HPDE6-E6E7 (cell line): ENCODE results near the gene NEURL2.
"Not testable (repeated sequence)": the region's sequence is repeated elsewhere in the genome, so short reads cannot be mapped to it uniquely, and the experiment has no call there.

ENCODE experiments used
- DNase-seq: peaks from one replicate; pipeline ENCODE4 v3.0.0; 2011; ENCODE audit warnings: missing footprints; ENCODE audit errors: extremely low spot score

Gene NEURL2

DNA sequence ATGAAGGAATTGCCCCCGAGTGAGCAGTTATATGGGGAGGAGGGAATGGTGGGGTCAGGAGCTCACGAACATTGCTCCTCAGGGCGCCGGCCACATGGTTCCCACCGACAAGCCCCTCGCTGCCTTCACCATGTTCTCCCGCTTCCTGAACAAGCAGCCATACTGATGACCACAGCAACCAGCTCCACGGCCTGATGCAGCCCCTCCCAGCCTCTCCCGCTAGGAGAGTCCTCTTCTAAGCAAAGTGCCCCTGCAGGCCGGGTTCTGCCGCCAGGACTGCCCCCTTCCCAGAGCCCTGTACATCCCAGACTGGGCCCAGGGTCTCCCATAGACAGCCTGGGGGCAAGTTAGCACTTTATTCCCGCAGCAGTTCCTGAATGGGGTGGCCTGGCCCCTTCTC is 7.3 kb upstream of the NEURL2 start:
- no peak for DNase-seq

DNA sequence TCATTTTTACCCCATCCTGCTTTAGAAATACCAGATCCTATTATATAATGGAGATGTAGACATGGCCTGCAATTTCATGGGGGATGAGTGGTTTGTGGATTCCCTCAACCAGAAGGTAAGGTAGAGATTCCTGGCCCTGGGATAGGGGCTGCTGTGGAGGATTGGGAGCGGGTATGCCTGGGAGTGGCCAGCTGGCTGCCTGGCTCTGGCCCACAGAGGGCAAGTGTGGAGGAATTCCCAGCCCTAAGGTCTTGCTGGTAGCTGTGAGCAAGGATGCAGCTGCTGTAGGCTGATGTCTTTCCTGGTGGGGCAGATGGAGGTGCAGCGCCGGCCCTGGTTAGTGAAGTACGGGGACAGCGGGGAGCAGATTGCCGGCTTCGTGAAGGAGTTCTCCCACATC is 6.7 kb upstream of the NEURL2 start:
- DNase-seq = no peak

DNA sequence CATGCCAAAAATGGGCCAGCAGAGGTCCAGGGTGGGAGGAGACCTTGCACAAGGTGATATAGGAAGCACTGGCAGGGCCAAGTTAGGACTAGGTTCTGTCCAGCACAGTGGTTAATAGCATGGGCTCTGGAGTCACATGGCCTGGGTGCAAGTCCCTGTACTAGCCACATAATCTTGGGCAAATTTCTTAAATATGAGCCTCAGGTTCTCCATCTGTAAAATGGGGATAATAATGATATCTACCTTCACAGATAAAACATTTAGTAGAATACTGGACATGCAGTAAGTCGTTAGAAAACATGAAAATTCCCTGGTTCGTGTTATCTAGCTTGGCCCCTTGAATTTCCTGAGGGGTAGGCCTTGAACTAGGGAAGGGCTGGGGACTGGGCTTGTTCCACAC is 6.3 kb upstream of the NEURL2 start:
- no peak for DNase-seq

DNA sequence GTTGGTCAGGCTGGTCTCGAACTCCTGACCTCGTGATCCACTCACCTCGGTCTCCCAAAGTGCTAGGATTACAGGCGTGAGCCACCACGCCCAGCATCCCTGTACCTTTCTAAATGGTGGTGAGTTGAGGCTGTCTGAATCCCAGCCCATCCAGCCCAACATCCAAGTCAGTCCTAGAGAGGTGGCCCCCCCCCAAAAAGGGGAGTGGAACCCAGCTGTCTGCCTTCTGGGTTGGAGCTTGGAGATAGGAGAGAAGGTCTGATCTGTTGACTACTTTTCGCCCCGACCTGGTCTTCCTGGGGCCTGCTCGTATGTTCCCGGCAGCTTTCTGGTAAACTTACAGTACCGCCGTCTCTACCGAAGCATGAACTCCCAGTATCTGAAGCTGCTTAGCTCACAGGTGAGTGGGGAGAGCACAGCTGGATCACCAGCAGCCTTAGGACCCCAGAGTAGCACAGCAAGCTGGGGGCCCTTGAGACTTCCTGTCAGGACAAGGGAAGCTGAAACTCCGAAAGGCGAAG is 5.7 kb upstream of the NEURL2 start:
- DNase-seq = no peak

DNA sequence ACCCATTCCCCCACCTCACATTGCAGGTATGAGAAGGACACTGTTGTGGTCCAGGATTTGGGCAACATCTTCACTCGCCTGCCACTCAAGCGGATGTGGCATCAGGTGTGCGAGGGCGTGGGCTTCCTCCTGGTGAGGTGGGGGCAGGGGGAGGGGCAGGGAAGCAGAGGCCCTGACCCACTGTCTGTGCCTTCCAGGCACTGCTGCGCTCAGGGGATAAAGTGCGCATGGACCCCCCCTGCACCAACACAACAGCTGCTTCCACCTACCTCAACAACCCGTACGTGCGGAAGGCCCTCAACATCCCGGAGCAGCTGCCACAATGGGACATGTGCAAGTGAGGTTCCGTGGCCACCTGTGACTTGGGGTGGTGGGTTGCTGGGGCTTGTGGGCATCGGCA is 3.8 kb upstream of the NEURL2 start:
- no peak for DNase-seq

DNA sequence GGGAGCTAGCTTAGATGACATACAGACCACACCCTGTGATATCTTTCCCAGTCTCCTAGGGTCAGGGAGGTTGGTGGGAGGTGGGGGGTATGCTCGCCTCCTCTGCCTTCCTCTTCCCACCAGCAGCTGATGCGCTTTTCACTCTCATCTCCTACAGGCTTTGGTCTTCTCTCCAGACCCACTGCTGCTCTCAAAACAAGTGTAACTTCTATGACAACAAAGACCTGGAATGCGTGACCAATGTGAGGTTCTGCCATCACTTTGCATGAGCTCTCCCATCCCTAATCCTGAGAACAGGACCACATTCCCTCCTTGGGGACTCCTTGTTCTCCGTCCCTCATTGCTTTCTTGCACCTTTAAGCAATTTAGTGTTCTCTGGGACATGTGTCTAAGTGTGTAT is 2.8 kb upstream of the NEURL2 start:
- no peak for DNase-seq

DNA sequence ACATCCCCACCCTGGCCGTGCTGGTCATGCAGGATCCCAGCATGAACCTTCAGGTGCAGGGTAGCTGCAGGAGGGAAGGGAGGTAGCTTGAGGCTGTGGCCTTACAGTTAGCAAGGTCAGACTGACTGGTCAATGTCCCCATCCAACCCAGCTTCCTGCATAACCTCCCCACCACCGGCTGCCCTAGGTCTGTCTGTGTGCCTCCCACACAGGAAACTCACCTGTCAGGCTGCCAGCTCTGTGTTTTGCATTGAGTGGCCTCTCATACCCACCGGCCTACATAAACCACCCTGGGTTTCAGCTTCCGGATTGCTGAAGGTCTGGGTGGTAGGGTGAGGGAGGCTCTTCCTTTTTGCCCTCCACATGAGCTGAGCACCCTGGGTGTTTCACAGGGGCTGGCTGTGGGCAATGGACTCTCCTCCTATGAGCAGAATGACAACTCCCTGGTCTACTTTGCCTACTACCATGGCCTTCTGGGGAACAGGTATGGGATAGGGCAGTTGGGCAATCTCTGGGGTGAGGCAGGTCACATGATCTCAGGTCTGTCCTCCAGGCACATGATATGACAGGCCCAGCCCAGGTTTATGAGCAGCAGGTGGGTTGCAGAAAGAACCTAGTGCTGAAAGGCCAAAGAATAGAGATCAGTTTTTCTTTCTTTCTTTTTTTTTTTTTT is 2.0 kb upstream of the NEURL2 start:
- peak; percentile 54 for DNase-seq

DNA sequence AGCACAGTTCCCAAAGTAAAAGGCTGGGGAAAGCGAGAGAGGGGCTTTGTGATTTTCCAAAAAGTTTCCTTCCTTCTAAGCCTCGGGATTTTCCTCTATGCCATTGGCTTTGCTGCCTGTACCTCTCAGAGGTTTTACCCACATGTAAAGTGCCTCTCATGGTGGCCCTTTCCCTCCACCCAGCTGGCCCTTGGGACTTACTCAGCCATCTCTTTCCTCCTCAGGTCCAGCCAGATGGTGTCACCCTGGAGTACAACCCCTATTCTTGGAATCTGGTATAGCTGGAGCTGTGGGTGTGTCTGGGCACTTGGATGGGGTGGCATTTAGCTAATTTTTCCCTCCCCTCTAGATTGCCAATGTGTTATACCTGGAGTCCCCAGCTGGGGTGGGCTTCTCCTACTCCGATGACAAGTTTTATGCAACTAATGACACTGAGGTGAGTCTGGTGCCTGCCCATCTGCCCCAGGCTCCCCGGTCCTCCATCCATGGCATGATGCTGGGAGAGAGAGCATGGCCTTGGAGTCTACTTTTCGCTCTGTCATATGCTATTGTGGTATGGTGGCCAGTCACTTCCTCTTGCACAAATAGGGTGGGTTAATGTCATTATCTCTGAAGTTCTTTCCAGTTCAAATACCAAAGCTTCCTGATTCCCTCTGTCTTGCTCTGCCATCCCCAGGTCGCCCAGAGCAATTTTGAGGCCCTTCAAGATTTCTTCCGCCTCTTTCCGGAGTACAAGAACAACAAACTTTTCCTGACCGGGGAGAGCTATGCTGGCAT is 1.2 kb upstream of the NEURL2 start:
- DNase-seq = peak; percentile 69

DNA sequence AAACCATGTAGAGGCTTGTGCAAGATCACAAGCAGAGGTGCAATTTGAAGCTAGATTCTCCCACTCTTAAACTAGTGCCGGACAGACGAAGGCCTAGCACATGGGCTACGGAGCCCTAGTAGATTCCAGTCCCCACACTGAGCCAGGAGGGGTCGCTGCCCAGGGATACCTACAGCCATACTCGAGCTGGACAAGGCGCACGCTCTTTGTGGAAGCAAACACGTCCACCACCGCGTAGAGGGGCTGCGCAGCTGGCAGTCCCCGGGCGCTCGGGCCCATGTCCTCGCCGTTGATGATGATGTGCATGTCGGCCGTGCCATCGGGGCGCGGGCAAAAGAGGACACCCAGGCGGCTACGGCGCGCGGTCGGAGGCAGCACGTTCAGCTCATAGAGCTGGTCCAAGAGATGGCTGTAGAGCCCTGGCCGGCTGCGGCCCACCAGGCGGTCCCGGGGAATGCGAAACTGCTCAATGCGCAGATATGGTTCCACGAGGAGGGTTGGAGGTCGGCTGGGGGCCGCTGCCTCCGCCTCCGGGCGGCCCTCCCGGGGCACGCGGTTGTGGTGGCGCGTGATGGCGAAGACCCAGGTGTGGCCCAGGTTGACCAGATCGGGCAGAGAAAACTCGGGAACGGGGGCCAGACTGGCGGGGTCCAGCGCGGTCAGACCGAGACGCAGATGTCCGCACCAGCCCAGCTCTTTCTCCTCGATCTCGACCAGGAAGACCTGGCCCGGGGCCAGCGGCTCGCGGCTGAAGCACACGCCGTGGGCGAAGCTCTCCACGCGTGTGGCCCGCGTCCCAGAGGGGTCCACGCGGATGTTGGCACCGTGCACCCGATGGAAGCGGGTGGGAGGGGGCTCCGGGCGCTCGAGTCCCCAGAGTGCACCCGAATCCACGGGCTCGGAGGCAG is 677 bp downstream of the NEURL2 start:
- peak; percentile 53 for DNase-seq

DNA sequence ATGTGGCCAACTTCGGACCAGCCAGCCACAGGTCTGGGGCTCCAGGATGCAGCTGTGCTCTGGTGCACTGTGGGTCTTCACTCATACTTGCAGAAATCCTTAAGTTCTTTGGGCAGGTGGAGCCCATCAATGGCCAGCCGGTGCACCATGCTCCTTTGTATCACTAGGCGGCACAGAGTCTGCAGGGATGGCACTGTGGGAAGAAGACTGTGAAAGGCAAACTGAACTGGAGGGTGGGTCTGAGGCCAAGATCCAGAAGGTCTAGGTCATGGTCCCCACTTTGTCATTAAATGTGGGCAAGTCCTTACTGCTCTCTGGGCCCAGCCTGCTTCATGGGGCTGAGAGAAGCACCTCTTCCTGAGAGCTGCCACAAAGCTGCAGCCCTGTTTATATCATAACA is 2.3 kb downstream of the NEURL2 start:
- no peak for DNase-seq

DNA sequence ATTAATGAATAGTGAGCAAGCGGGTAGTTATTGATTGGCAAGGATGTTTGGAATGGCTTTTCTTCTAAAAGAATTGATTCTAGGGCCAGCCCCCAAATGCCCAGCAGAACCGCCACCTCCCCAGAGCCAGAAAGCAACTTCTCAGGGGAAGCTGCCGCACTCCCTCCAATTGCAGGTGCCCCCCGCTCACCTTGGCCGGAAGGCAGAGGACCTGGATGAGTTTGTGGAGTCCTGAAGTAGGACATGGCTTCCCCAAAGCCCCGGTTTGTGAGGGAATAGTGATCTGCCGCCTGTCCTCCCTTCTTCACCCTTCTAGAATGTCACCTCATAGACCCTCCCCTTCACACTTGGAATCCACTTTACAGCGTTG is 3.7 kb downstream of the NEURL2 start, which contains the start of gene SPATA25:
SPATA25 (minus strand) TSS at position 277 of the 370 bp plus-strand sequence; CDS start at position 245, 32 bp downstream.
- DNase-seq = no peak

DNA sequence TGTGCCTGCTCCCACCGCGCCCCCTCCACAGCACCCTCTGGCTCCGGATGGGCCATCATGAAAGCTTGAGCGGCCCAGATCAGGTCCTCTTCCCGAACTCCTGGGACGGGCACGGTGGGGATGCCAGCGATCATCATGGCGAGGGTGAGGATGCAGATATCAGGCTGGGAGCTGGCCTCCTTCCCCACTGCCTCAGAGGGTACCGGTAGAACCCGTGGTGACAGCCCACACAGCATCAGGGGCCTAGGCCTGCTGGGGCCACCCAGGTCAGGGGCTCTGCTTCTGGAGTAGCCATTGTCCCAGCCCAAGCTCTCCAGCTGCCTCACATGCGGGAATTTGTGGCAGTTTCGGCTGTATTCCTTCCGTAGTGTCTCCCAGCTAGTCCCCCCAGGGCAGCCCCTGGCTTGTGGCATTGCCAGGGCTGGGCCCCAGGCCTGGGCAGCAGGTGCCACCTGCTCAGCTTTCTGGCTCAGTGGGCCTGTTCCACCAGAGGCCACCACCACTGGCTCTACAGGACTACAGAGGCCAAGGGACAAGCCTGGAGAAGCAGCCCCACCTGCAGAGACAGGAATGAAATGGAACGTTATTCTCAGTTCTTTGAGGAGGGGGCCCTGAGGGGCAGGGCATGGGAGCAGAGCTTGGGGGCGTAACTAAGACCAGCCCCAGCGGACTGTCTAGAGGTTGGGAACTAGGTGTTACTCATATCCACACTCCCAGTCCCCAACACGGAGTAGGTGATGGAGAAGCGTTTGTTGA is 4.2 kb downstream of the NEURL2 start:
- DNase-seq = no peak

DNA sequence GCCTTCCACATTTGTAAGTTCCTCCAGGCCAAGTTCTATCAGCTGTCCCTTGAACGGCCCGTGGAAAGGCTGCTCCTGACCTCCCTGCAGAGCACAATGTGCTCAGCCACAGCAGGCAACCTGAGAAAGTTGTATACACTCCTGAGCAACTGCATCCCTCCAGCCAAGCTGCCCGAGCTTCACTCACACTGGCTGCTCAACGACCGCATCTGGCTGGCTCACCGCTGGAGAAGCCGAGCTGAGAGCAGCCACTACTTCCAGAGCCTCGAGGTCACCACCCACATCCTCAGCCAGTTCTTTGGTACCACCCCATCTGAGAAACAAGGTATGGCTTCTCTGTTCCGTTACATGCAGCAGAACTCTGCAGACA is 7.9 kb downstream of the NEURL2 start:
- no peak for DNase-seq

DNA sequence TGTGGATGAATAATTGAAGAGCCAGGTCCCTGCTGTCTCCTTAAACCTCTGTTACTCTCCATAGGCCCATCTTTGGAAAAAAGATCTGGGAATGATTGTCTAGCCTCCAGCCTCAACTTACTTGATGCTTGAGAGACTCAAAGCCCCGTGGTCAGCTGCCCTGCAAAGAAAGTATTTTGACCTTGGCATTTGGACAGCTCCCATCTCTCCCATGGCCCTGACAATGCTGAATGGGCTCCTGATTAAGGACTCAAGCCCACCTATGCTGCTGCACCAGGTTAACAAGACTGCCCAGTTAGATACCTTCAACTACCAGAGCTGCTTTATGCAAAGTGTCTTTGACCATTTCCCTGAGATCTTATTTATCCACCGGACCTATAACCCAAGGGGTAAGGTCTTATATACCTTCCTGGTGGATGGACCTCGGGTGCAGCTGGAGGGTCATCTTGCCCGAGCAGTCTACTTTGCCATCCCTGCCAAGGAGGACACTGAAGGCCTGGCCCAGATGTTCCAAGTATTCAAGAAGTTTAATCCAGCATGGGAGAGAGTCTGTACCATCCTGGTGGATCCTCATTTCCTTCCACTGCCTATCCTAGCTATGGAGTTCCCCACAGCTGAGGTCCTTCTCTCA is 8.4 kb downstream of the NEURL2 start:
- DNase-seq = no peak

DNA sequence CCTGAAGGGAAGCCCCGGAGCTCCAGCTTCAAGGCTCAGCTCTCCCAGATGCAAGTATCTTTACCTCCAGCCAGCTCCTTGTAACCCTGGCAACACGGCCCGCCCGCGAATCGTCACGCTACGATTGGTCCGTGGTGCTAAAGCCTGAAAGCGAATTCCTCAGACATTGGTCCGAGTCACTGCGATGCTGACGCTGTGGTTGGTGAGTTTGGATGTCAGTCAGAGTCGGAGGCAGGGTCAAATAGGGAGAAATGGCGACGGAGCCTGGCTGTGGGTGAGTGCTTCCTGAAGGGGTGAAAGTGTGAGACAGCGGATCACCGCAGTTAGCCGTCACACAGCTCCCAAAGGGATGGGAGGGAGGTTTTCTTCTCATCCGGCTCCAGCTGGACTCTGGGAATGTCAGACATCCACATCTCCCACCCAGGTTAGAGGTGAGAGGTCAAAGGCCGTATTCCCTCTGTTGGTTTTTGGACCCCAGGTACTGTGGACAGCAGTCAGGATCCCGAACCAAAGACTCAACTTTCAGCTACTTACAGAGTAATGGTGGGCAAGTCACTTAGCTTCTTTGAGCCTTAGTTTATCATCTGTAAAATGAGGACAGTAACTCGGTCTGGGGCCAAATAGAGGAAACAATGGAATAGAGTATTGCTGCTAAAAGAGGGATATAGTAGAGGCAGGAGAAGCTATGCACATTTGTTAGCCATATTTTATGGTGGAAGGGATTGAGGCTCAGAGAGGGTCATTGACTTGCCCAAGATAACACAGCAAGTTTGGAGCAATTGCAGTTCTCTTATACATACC is 9.8 kb downstream of the NEURL2 start, which contains the start of gene ZSWIM1:
ZSWIM1 (plus strand) TSS at position 240 of the 801 bp plus-strand sequence. CDS start 1,366 bp downstream, outside the sequence.
- peak; percentile 100 for DNase-seq

DNA sequence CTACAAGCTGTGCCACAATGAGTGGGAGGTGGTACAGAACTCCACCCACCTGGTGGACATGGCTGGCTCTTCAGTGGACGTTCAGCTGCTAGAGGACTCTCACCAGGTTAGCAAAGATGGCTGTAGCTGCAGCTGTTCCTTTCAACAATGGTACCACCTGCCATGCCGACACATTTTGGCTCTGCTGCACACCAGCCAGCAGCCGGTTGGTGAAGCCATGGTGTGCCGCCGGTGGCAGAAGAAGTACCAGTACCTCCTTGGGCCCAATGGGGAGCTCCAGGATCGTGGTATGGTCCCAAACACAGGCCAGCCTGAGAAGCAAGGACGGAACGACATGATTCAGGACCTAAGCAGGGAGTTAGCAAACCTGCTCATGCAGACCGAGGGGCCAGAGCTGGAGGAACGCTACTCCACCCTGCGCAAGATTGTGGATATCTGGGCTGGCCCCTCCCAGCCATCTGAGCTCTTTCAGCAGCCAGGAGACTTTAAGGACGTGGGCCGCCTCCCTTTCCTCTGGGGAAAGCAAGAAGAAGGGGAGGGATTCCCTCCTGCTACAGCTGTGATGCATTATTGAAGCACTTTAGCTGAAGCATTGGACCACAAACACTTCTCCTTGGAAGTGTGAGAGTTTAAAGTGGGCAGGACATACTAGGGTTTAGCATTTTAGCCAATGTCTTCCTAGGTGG is 12.8 kb downstream of the NEURL2 start:
- no peak for DNase-seq

DNA sequence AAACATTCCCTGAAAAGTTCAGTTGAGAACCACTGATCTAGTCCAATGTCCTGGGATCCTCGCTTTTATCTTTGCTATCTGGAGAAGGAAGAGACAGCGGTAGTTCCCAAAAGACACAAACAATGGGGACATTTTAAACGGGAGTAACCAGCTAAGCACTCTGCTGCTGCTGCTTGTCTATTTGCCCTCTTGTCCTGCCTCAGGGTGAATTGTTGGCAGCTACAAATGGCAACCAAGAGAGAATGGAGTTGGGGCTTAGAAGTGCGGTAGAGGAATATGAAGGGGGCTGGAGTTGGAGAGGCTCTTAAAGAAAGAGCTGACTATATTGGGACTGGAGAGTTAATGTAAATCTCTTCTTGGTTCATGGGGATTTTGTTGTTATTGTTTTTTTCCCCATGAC is 16.4 kb downstream of the NEURL2 start:
- no peak for DNase-seq

DNA sequence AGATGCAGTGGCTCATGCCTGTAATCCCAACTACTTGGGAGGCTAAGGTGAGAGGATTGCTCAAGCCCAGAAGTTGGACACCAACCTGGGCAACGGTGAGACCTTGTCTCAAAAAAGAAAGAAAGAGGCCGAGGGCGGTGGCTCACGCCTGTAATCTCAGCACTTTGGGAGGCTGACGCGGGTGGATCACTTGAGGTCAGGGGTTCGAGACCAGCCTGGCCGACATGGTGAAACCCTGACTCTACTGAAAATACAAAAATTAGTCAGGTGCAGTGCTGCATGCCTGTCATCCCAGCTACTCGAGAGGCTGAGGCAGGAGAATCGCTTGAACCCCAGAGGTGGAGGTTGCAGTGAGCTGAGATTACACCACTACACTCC is 16.9 kb downstream of the NEURL2 start:
- DNase-seq = not testable (repeated sequence)

DNA sequence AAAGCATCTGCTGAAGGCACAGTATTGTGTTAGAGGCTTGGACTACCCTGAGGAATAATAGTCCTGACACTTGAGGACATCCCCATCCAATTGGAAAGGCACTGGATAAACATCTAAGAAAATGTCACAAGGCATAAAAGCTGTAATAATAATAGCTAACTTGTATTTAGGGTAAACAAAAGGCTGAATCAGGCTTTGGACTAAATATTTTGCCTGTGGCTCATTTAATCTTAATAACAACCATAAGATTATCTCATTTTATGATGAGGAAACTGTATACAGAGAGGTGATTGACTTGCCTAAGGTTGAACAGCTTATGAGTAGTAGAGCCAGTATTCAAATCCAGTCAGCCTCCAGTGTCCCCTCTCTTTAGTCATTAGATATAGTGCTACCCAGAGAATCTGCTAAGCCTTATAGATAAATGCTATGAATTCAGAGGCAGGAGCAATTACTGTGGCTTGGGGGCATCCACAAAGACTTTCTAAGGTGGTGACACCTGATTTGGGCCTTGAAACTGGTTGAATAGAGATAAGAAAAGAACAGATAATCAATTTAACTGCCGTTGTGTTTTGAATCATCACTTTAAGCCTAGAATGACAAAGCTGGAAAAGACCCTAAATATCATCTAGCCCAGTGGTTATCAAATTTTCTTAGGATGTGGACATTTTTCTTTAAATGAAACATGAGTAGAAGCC is 17.5 kb downstream of the NEURL2 start:
- DNase-seq = no peak
